Body of pancreas (tissue), 4 donors: ENCODE data around the gene ALDH8A1. TPM values are rescaled to one million over a fixed set of nuclear protein-coding genes. Genes with fewer than 3 reads are reported as not detected.

Source experiments
- ATAC-seq: fragments of 150-250 bp; one replicate; pipeline ENCODE4 v1.9.1; 2016
- DNase-seq, 4 donors: peaks; one replicate each; pipeline ENCODE4 v3.0.0-alpha.2; 2019
- H3K27ac ChIP-seq, 4 donors: fragments of 200-600 bp; sonication (generic); 1 replicate in 3 of 4; 2 replicates in 1 of 4; pipeline versions ENCODE4 v1.5.1 to v1.6.1; 2016 to 2019; ENCODE audit warnings: mild to moderate bottlenecking in 1 of 4, mixed read lengths in 1 of 4, moderate library complexity in 1 of 4
- H3K27me3 ChIP-seq, 2 donors: fragments of 200-600 bp; sonication (generic); one replicate each; pipeline ENCODE4 v1.6.0; 2016; ENCODE audit warnings: mild to moderate bottlenecking in 1 of 2
- H3K36me3 ChIP-seq, 2 donors: fragments of 200-600 bp; sonication (generic); replicated peaks in 1 of 2; 2 replicates each; pipeline ENCODE4 v1.5.1; 2016; ENCODE audit warnings: low read depth in 2 of 2; ENCODE audit not compliant: insufficient read depth in 1 of 2
- H3K4me1 ChIP-seq: fragments of 200-600 bp; sonication (generic); one replicate; pipeline ENCODE4 v1.6.0; 2016
- H3K4me3 ChIP-seq, 2 donors: fragments of 200-600 bp; sonication (generic); 1 replicate in 1 of 2; 2 replicates in 1 of 2; pipeline ENCODE4 v1.5.1; 2016 to 2019
- H3K9me3 ChIP-seq, 3 donors: fragments of 200-600 bp; sonication (generic); 1 replicate in 2 of 3; 2 replicates in 1 of 3; pipeline ENCODE4 v1.5.1; 2016
- WGBS, 2 donors: methylation state at CpG; one replicate each; pipeline ENCODE4 v1.1.5; 2017; 5-methylcytosine and 5-hydroxymethylcytosine counted together
- intact Hi-C: fragments of 100-400 bp; cut with DNase I; formaldehyde crosslinking; loops from one replicate; pipeline ENCODE4 v1.15.1; 2023
- microRNA-seq, 2 donors: library from miRNA; unstranded; fragments of <30 nt; microRNA quantifications; one replicate each; pipeline ENCODE4, GENCODE V29; 2016; ENCODE audit warnings: borderline number of aligned reads in 2 of 2, borderline replicate concordance in 2 of 2
- total RNA-seq, 2 donors: library from RNA; depleted of rRNA; stranded (reverse); fragments of >200 nt; gene quantifications; one replicate each; pipeline ENCODE4 v1.1.0, GENCODE V29; 2016
- TF ChIP-seq, protein P1 (sequence below), 7 experiments: fragments of 450-650 bp in 4 of 7; fragments of 200-600 bp in 3 of 7; sonication (generic) in 3 of 7; IDR thresholded peaks; one replicate each; pipeline ENCODE4 v1.5.1; 2016 to 2019; ENCODE audit warnings: antibody characterized with exemption in 7 of 7

The ALDH8A1 gene
- total RNA-seq, 2 donors from 2014 or later: 0.26 to 0.66 TPM

DNA sequence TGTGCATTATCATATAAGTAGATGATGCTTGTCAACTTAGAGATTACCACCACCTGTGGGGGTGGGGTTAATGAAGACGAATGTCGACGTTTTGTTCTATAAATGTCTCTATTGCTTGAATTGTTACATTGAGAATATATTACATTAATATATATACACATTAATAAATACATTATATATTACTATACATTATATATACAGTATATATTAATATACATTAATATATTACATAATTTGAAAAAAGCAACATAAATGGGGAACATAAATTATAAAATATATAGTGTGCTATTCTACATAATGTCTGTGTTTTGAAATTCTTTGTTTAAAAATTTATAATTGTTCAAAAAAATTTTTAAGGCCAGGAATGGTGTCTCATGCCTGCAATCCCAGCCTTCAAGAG lies 81.1 kb downstream of the ALDH8A1 start:
- Histone ChIP-seq H3K9me3 (no peaks in the 10 kb centered on the region), H3K27ac (no peak overlapping the region), H3K27me3 (no peaks in the 10 kb centered on the region), H3K36me3 (no peaks in the 10 kb centered on the region), H3K4me1 (no peaks in the 10 kb centered on the region), H3K4me3 (no peak overlapping the region)
- 52 to 76% methylated on average over 3 of the region's 3 CpGs for WGBS, 2 donors
- intact Hi-C loops: no loop called here
- ATAC-seq (no peak), DNase-seq (no peak)
- TF ChIP-seq, protein P1, sequence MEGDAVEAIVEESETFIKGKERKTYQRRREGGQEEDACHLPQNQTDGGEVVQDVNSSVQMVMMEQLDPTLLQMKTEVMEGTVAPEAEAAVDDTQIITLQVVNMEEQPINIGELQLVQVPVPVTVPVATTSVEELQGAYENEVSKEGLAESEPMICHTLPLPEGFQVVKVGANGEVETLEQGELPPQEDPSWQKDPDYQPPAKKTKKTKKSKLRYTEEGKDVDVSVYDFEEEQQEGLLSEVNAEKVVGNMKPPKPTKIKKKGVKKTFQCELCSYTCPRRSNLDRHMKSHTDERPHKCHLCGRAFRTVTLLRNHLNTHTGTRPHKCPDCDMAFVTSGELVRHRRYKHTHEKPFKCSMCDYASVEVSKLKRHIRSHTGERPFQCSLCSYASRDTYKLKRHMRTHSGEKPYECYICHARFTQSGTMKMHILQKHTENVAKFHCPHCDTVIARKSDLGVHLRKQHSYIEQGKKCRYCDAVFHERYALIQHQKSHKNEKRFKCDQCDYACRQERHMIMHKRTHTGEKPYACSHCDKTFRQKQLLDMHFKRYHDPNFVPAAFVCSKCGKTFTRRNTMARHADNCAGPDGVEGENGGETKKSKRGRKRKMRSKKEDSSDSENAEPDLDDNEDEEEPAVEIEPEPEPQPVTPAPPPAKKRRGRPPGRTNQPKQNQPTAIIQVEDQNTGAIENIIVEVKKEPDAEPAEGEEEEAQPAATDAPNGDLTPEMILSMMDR (IDR thresholded peaks at IDR 0.05): no peak

Small RNA genes lying within 50 kb of the gene (microRNA-seq; reads per million reads assigned to microRNA genes)
- 0 reads per million in 2 donors for gene MIR3662

Other genes starting within 250 kb of the ALDH8A1 start
- 10 to 100 TPM; 21.3 to 29.0 TPM for gene HBS1L, start 104.7 kb upstream of the ALDH8A1 start, total RNA-seq
- not detected for gene MYB, start 231.2 kb upstream of the ALDH8A1 start, total RNA-seq